Middle frontal gyrus (tissue), 1 donor: Measurements from ENCODE around the gene MRPS34.
A peak's percentile ranks its signal among the peaks of the same experiment; 100 is the strongest.

Source experiments
- DNase-seq: peaks from one replicate; pipeline ENCODE4 v3.0.0-alpha.2; 2015; ENCODE audit warnings: low spot score; ENCODE audit errors: extremely low spot score

Gene MRPS34

GRCh38 chr16:1782408-1783264, 9.7 kb upstream of the MRPS34 start, which contains the start of the genes NUBP2 and SPSB3:
Gene NUBP2 (plus strand): TSS chr16:1782960. CDS start chr16:1783021, 61 bp downstream.
Gene SPSB3 (minus strand): TSS chr16:1782571. CDS start chr16:1781483, 1,088 bp downstream.
- DNase-seq = peak; percentile 100

DNA sequence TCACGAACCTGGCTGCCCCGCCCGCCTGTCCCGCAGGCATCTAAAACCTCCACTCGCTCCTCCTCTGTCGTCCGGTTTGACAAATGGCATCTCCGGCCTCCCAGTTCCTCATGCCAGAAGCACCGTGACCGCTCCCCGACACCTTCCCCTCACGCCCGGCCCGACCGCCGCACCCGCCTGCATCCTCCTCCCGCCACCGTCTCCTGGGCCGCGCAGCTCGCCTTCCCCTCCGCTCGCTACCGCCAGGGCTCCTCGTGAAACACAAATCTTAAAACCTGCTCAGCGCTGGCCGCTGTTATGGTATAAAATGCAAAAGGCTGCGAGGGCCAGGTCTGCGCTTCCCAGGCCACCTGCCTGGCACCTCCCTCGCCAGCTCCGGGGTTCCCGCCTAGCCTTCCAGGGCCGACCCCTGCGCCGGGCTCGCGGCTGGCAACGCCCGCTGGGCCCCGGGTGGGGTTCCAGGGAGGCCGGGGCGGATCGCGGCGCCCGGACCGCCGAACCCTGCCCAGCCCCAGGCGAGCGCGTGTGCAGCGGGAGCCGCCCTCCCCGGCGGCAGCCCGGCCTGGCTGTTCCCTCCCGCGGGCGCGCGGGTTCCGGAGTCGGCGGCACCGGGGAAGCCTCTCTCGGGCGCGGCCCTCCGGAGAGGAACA, 8.9 kb upstream of the MRPS34 start:
- no peak for DNase-seq

- DNase-seq = no peak
Observed at GRCh38 chr16:1781254-1781653, 8.3 kb upstream of the MRPS34 start.

GRCh38 chr16:1780677-1781072, 7.7 kb upstream of the MRPS34 start:
- no peak for DNase-seq

GRCh38 chr16:1779741-1780676, 7.1 kb upstream of the MRPS34 start:
- DNase-seq = no peak

GRCh38 chr16:1779234-1779701, 6.3 kb upstream of the MRPS34 start:
- DNase-seq = no peak

DNA sequence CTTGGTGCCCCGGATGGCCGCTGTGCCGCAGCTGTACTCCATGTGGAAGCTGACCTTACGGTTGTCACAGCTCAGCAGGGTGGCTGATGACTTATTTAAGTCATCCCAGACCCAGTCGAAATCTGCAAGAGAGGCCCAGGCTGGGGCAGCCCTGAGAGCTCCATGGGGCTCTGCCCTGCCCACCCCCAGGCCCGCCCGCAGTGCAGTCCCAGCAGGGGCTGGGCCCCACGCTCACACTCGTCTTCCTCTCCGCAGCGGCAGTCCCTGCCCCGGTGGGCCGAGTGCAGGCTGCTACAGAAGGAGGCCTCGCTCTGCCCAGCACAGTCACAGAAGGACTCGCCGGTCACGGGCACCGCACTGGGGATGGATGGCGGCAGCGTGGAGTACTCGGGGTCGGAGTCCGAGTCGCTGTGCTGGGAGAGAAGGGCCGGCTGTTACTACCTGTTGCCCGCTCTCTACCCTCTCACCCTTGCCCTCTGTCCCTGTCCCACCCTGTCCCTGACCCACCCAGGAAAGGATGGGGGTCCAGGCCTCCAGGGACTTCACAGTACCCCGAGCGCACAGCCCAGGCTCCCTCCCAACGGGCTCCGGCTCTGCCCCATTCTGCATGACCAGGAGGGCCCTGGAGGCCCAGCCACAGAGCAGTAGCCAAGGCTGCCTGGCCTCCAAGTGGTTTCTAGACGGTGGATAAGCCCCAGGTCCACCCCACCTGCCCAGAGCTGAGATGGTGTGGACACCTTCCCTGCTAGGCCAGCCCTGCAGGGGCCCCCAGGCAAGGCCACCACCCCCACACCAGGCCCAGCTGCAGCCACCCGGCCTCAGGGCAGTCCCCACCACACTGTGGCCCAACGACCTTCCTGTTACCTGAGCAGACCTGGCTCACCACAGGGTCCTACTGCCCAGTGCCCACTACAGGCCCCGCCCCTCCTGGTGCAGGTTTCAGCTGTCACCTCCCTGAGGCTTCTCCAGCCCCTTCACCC, 5.6 kb upstream of the MRPS34 start:
- DNase-seq = no peak

GRCh38 chr16:1777375-1778199, 4.7 kb upstream of the MRPS34 start:
- DNase-seq = no peak

DNA sequence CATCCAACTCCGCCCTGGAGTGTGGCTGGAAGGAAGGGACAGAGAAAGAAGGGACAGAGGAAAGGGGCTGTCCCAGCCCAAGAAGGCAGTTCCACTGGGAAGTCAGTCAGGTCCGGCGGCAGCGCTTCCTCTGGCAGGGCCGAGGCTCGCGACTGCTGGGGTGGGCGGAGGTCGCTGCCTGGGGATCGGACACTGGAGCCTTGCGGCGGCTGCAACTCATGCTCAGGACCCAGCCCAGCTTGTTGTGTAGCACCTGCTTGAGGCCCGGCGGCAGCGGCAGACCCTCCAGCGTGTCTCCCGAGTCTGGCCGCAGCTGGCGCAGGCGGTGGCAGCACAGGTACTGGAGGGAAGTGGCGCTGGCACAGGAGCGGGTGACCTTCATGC, 4.0 kb upstream of the MRPS34 start:
- DNase-seq = no peak

DNA sequence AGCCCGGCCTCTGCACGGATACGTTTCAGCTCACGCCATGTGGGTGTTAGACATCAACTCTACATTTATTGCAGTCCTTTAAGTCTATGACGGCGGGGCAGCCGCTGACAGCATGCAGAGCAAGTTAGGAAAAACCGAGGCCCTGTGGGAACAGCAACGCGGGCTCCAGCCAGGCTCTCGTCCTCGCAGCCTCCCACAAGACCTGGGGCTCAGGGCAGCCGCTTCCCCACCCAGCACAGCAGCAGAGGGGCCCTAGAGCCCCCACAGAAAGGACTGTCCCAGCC, 3.7 kb upstream of the MRPS34 start:
- no peak for DNase-seq

DNA sequence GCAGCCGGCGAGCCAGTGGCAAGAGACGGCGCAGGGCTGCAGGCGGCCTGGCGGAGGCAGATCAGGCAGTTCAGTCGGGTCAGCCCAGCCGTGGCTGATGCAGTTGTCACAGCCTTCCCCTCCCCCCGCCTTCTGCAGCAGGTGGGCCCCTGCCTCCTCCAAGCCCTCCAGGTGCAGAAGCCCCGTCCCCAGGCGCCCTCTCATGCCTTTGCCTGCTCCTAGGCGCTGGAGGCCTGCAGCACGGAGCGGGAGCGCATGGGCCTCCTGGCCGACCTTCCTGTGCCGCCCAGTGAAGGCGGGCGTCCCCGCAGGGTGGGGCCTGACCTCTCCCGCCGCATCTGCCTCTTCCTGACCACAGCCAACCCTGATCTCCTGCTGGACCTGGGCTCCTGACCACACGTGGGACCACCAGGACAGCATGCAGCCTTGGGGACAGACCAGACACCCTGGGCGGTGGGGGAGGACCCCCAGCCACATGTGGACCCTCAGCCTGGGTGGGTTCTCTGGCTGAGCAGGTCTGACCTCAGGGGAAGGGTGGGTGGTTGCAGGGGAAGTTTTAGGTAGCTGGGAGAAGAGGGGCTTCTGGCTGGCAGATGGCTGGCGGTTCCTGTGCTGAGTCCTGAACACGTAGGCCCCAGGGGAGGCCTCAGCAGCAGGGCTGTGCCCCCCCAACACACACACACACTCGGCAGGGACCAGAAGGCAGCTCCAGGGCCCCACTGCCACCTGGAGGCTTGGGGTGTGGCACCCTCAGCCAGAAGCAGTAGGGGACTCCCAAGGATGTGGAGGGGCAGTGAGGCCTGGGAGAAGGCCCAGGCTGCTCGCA, 3.1 kb upstream of the MRPS34 start:
- no peak for DNase-seq

DNA sequence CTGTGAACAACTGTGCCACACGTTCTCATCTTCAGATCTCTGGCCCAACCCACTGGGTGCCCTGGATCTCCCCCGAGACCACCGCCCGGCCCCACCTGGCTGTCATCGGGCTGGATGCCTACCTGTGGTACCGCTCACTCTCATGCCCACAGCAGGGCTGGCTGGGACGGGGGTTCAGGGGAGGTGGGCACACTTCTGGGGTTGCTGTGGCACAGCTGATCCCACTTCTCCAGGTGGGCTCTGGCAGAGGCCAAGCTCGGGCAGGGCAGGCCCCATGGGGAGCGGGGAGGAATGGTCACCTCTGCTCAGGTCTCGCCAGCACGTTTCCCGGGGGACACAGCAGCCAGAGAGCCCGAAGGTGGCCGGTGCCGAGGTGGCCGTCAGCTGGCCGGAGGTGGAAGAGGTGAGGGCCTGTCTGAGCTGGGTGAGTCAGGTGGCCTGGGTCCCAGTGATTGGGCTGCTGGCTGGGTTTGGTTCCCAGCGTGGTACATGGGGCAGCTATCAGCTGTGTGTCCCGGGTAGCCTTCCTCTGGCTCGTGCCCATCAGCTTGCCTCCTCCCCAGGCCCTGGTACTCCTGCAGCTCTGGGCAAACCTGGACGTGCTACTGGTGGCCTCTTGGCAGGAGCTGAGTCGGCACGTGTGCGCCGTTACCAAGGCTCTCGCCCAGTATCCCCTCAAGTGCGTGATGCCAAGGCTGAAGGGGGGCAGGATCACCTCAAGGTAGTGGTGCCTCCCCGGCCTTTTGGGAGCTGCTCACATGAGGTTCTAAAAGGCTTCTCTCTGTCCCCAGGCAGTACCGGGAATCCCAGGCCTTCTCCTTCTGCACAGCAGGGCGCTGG, 2.3 kb upstream of the MRPS34 start:
- DNase-seq = no peak

DNA sequence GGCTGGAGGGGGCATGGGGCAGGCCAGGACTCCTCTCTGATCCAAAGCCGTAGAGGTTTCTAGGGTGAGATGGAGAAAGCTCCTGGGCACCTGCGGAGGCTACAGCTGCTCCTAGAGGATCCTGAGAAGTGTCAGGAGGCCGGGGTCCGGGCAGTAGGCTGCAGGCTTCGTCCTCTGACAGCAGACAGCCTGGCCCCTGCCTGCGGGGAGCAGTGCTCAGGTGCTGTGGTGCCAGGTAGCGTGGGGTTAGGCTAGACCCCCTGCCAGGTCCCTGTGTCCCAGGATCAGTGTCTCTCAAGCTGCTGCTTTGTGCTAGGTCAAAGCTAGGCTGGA, 1.5 kb upstream of the MRPS34 start:
- DNase-seq = no peak

DNA sequence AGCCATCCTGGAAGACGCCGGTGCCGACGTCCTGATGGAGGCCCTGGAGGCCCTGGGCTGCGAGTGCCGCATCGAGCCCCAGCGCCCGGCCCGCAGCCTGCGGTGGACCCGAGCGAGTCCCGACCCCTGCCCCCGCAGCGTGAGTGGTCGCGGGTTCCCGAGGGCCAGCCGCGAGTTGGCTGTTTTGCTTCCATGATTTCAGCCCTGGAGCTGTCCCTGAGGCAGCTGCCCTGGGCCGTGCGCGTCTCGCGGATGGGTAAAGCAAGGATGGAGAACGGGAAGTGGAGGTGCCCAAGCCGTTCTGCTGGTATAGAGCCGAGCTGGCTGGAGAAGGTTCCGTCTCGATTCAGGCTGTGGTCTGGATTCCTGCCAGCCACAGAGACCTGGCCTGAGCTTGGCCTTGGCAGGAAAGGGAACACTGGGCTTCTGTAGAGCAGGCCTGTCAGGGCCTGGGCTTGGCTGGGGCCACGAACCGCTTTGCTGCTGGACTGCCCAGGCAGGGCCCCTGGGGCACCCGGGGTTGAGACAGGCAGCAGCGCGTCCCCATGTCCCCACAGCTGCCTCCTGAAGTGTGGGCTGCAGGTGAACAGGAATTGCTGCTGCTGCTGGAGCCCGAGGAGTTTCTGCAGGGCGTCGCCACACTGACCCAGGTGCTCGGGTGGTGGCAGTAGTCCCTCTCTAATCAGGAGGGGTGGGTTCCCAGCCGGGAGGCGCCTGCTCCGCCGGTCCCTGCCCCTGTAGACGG, 941 bp upstream of the MRPS34 start:
- no peak for DNase-seq

DNA sequence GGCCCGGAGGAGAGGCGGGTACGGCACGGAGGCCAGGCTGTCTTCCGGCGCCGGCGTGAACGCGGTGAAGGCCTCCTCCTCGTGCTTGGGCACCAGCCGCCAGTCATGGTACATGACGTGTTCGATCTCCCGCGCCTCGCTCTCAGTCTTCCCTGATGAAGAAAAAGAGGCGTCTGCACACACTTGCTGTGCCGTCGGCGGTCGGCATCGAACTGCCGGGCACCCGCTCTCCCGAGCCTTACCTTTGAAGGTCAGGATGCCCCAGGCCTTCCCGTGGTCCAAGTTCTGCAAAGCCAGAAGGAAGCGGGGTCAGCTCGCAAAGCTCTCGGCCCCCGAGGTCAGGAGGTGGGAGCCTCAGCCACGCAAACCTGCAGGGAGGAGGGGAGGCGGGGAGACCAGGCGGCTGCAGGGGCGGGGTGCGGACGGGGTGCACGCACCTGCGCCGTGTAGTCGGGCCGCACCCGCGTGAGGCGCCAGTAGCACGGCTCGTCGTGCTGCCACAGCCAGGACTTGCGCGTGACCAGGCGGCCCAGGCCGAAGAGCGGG, 499 bp downstream of the MRPS34 start, which contains the start of gene EME2:
TSS of gene EME2 (plus strand) at position 449 of the 546 bp plus-strand sequence. CDS start 418 bp downstream, outside the sequence.
- no peak for DNase-seq

DNA sequence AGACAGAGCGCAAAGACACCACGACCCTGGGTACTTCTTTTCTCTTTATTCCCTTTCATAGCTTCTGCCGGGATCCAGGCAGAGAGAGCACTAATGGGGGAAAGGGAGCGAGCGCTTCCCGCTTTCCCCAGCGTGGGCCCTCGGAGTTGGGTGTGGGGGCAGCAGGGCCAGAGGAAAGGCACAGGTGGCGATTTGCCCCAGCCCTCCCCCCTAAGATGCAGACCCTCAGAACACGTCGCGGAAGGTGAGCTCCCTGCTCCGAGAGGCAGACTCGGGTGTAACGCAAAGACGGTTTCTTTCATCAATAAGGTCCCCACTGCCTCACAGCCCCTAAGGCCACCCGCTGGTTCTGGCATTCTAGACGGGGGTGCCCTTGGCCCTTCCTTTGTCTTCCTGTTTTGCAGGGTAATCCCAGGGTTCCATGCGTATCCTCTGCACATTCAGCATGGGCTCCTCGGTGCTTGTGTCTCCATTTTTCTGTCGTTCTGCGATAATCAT, 1.0 kb downstream of the MRPS34 start:
- DNase-seq = no peak
